ENCODE data around the gene SFMBT2.
"Not testable (repeated sequence)": the region's sequence is repeated elsewhere in the genome, so short reads cannot be mapped to it uniquely, and the experiment has no call there.

The SFMBT2 gene

GRCh38 chr10:7400068-7400715 is 10.6 kb downstream of the SFMBT2 start:
- no peak for DNase-seq

DNA sequence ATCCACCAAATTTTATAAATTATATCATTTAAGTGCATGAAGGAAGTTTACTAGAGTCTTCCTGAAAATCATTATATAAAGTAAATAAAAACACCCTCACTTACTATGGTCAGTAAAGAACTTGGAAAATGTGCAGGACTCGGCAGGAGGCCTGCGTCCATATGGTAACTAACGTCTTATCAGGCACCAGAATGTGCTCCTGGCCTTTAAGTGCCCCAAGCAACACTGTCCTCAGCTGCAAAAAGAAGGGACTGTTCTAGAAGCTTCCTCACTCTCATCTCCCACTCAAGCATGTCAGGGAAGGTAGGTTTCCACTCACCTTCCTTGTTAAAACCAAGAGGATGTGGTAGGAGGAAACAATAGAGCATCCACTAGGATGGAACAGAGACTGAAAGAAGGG is 11.3 kb downstream of the SFMBT2 start:
- DNase-seq = no peak

GRCh38 chr10:7397049-7398035 is 13.5 kb downstream of the SFMBT2 start:
- DNase-seq = no peak

GRCh38 chr10:7392301-7392700 is 18.5 kb downstream of the SFMBT2 start:
- DNase-seq = not testable (repeated sequence)

DNA sequence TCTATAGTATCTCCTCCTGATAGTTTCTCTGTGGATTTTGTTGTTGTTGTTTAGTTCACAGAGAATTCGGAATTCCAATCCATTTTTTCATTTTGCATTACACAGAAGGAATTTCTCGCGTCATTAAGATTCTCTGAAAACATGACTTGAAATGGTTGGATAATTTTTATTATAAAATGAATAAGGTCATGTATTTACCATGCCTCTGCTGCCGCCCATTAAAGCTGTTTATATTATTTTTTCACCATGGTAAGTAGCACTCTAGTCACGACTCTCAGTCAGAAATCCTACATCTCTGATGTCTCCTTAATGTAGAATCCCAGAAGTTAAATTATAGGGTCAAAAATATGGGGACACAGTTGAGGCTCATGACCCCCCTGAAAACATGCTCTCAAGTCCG is 19.1 kb downstream of the SFMBT2 start:
- no peak for DNase-seq

GRCh38 chr10:7390689-7391110 is 20.1 kb downstream of the SFMBT2 start:
- DNase-seq = not testable (repeated sequence)

GRCh38 chr10:7389844-7390243 is 21.0 kb downstream of the SFMBT2 start:
- no peak for DNase-seq

DNA sequence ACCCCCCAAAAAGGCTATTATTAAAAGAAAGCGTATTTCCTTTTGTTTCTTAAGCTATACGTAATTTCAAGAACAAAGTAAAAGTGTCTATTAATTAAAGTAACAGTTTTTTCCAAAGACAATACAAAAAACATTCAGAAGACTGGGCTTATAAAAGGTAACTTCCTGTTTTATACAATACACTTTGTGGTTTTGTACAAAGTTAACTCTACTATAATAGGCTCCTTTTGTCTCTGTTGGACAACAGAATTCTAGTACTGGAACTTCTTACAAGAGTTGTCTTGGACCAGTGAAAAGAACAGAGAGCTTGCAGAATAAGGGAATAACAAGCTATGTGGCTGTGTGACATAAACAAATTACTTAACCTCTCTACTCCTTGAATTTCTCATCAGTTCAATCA is 21.5 kb downstream of the SFMBT2 start:
- no peak for DNase-seq

- DNase-seq = no peak
Observed at GRCh38 chr10:7388602-7389001, 22.2 kb downstream of the SFMBT2 start.

- not testable (repeated sequence) for DNase-seq
Observed at GRCh38 chr10:7388149-7388548, 22.7 kb downstream of the SFMBT2 start.

- no peak for DNase-seq
Observed at GRCh38 chr10:7385114-7385513, 25.7 kb downstream of the SFMBT2 start.

- no peak for DNase-seq
Observed at GRCh38 chr10:7383442-7383841, 27.4 kb downstream of the SFMBT2 start.

DNA sequence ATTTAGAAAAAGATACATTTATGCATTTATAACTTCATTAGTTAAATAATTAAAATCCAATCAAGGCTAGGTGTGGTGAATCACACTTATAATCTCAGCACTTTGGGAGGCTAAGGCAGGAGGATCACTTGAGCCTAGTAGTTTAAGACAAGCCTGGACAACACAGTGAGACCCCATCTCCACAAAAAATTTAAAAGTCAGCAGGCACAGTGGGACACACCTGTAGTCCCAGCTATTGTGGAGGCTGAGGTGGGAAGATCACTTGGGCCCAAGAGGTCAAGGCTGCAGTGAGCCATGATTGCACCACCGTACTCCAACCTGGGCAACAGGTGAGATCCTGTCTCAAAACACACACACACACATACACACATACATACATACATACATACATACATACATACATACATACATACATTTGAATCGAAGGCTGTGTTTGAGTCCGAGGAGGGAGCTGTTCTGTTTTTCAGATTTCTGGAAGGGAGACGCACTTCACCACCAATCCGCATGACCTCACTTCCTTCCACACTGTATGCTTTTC is 30.1 kb downstream of the SFMBT2 start:
- no peak for DNase-seq

DNA sequence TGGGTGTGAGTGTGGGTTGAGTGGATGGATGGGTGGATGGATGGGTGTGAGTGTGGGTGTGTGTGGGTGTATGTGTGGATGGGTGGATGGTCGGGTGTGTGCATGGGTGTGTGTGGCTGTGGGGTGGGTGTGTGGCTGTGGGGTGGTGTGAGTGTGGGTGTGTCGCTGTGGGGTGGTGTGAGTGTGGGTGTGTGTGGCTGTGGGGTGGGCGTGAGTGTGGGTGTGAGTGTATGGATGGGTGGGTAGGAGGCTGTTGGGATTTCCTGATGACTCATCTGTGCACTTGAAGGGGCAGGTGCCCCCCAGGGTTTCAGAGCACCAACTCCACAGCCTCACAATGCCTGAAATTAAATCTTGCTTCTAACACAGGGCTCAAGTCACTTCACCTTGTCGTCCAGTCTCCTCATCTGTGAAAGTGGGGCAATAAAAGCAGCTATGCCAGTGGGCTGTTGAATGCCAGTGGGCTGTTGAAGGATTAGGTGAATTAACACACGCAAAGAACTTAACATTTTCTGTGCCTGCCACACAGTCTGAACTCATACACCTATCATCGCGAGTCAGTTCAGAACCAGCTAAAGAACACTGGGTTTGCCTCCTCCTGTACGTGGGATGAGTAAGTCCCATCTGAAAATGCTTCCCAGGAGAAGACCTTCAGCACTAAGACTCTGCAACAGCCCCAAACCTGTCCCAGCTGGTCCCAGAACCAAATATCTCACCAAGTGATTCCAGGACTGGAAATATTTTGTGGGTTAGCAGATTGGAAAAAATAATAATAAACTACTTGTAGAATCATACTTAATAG is 32.0 kb downstream of the SFMBT2 start:
- no peak for DNase-seq

GRCh38 chr10:7377614-7378248 is 33.1 kb downstream of the SFMBT2 start:
- DNase-seq = no peak

GRCh38 chr10:7374795-7375194 is 36.0 kb downstream of the SFMBT2 start:
- DNase-seq = no peak

- DNase-seq = no peak
Observed at GRCh38 chr10:7373039-7373438, 37.8 kb downstream of the SFMBT2 start.

DNA sequence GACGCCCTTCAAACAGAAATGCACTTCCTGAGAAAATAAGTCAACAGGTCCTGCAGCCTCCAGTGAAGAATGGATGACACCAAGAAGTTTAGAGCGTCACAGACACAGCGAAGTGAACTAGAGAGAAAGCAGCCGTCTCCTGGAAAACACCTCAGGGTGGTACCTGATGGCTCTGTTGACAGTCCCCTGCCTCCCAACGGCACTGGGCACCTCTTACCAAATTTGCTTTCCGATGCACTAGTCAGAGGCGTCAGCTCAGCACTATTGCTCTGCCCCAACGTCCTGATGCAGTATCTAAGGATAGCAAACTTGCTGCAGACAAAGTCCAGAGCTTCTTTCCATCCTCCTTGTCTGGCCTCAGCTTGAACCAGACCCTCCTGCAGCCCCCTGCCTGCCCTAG is 38.3 kb downstream of the SFMBT2 start:
- DNase-seq = no peak

GRCh38 chr10:7370511-7370910 is 40.3 kb downstream of the SFMBT2 start:
- no peak for DNase-seq

- DNase-seq = no peak
Observed at GRCh38 chr10:7365027-7365745, 45.6 kb downstream of the SFMBT2 start.

- DNase-seq = no peak
Observed at GRCh38 chr10:7364474-7364873, 46.4 kb downstream of the SFMBT2 start.

GRCh38 chr10:7363700-7364099 is 47.1 kb downstream of the SFMBT2 start:
- no peak for DNase-seq
